Measurements from ENCODE around the gene SLC35G6. TPM values are rescaled to one million over a fixed set of nuclear protein-coding genes. Genes with fewer than 3 reads are reported as not detected.
"Not testable (repeated sequence)": the region's sequence is repeated elsewhere in the genome, so short reads cannot be mapped to it uniquely, and the experiment has no call there.

The SLC35G6 gene
- total RNA-seq, 1 donor from 2014 or later, result not detected

- H3K79me2 ChIP-seq (ENCODE audit: low read depth), result peaks cover 58% of the 10 kb centered on the region
- DNase-seq (ENCODE audit: low spot score), result peak; percentile 82
These were observed 1.8 kb upstream of the SLC35G6 start, which contains the start of gene ZBTB4 for GRCh38 chr17:7479213-7480088. Gene ZBTB4, minus strand, starts transcription at chr17:7479631. Its CDS starts 12,830 bp downstream, at chr17:7466801.

DNA sequence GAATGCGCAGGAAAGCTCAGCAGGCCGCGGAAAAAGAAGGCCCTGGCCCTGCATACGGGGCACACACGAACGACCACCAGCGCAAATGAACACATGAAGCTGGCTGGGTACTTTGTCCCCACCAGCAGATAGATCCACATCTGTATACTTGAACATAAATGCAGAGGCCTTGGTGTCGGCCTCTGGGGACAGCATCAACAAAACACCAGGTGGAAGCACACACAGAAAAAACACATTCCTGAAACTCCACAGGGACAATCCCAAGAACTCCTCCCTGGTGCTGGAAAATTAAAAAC lies 1.2 kb upstream of the SLC35G6 start:
- Mint-ChIP-seq H3K27me3 (ENCODE audit: insufficient read depth, low read depth) (peaks cover 16% of the 10 kb centered on the region), H3K9me3 (no peaks in the 10 kb centered on the region), H3K27ac (peak overlapping the region; percentile 99), H3K4me3 (peak overlapping the region; percentile 98), H3K4me1 (peaks cover 67% of the 10 kb centered on the region), H3K36me3 (peaks cover 9% of the 10 kb centered on the region)
- H3K36me3 ChIP-seq, result no peaks in the 10 kb centered on the region
- H3K9me3 ChIP-seq (ENCODE audit: low read depth), result no peaks in the 10 kb centered on the region
- H3K27ac ChIP-seq, result peak overlapping the region; percentile 80
- peaks cover 19% of the 10 kb centered on the region for H3K4me1 ChIP-seq
- H2AFZ ChIP-seq (replicated peaks), result peak overlapping the region; percentile 65
- no peak for DNase-seq (ENCODE audit: low spot score)
- H3F3A ChIP-seq (ENCODE audit: low read depth), result peaks cover 34% of the 10 kb centered on the region
- H4K20me1 ChIP-seq (ENCODE audit: low read depth), result peaks cover 29% of the 10 kb centered on the region
- H3K27me3 ChIP-seq, result no peaks in the 10 kb centered on the region
- no peak for TF ChIP-seq CTCF (IDR thresholded peaks at IDR 0.05)
- TF ChIP-seq EZH2 (IDR thresholded peaks at IDR 0.05), result no peak
- TF ChIP-seq EZH2phosphoT487 (IDR thresholded peaks at IDR 0.05), result no peak
- peak overlapping the region; percentile 97 for H3K4me3 ChIP-seq
- peak overlapping the region; percentile 98 for H3K4me2 ChIP-seq
- H3K9ac ChIP-seq, result peak overlapping the region; percentile 36
- peaks cover 59% of the 10 kb centered on the region for H3K79me2 ChIP-seq (ENCODE audit: low read depth)

More at GRCh38 chr17:7479213-7480088, 1.8 kb upstream of the SLC35G6 start, which contains the start of gene ZBTB4:
- TF ChIP-seq EZH2phosphoT487 (IDR thresholded peaks at IDR 0.05) (no peak), CTCF (IDR thresholded peaks at IDR 0.05) (no peak), EZH2 (IDR thresholded peaks at IDR 0.05) (no peak)
- Histone ChIP-seq H3K4me2 (peak within 1 kb of the TSS; percentile 98), H2AFZ (replicated peaks) (peak within 1 kb of the TSS; percentile 77), H3K27ac (peak within 1 kb of the TSS; percentile 80), H3K36me3 (no peaks in the 10 kb centered on the region), H4K20me1 (ENCODE audit: low read depth) (peaks cover 26% of the 10 kb centered on the region), H3F3A (ENCODE audit: low read depth) (peaks cover 33% of the 10 kb centered on the region), H3K9me3 (ENCODE audit: low read depth) (no peaks in the 10 kb centered on the region), H3K4me1 (peaks cover 19% of the 10 kb centered on the region), H3K27me3 (no peaks in the 10 kb centered on the region), H3K9ac (peak within 1 kb of the TSS; percentile 79), H3K4me3 (peak within 1 kb of the TSS; percentile 97)
- Mint-ChIP-seq H3K4me1 (peaks cover 63% of the 10 kb centered on the region), H3K27ac (peak within 1 kb of the TSS; percentile 99), H3K36me3 (peaks cover 7% of the 10 kb centered on the region), H3K4me3 (peak within 1 kb of the TSS; percentile 98), H3K27me3 (ENCODE audit: insufficient read depth, low read depth) (peaks cover 16% of the 10 kb centered on the region), H3K9me3 (no peaks in the 10 kb centered on the region)

- H3K27ac ChIP-seq, result not testable (repeated sequence)
- H3K27me3 Mint-ChIP-seq (ENCODE audit: insufficient read depth, low read depth), result peaks cover 11% of the 10 kb centered on the region
- peaks cover 29% of the 10 kb centered on the region for H3K4me1 ChIP-seq
These were observed 846 bp downstream of the SLC35G6 start for GRCh38 chr17:7481842-7482741.

GRCh38 chr17:7482742-7483088 lies 1.5 kb downstream of the SLC35G6 start:
- Mint-ChIP-seq H3K27me3 (ENCODE audit: insufficient read depth, low read depth) (peaks cover 10% of the 10 kb centered on the region), H3K4me3 (peak overlapping the region; percentile 96), H3K4me1 (peaks cover 70% of the 10 kb centered on the region), H3K36me3 (peaks cover 13% of the 10 kb centered on the region), H3K27ac (peak overlapping the region; percentile 100)
- DNase-seq (ENCODE audit: low spot score); H3K9me3 ChIP-seq (ENCODE audit: low read depth); H3K27ac ChIP-seq; H3K27me3 ChIP-seq; H3K9me3 Mint-ChIP-seq; H3K9ac ChIP-seq; H3K4me3 ChIP-seq; H2AFZ ChIP-seq (replicated peaks); H3K36me3 ChIP-seq: not testable (repeated sequence)
- peaks cover 35% of the 10 kb centered on the region for H3K4me1 ChIP-seq
- H3K79me2 ChIP-seq (ENCODE audit: low read depth), result peaks cover 59% of the 10 kb centered on the region
- H3K4me2 ChIP-seq, result peak overlapping the region; percentile 99
- H3F3A ChIP-seq (ENCODE audit: low read depth), result peaks cover 43% of the 10 kb centered on the region
- H4K20me1 ChIP-seq (ENCODE audit: low read depth), result peaks cover 37% of the 10 kb centered on the region

More at GRCh38 chr17:7481842-7482741, 846 bp downstream of the SLC35G6 start:
- H2AFZ ChIP-seq (replicated peaks); H3K9ac ChIP-seq; DNase-seq (ENCODE audit: low spot score); H3K4me3 ChIP-seq; H3K9me3 ChIP-seq (ENCODE audit: low read depth); H3K27me3 ChIP-seq; H3K4me2 ChIP-seq; H3K36me3 Mint-ChIP-seq; H3K36me3 ChIP-seq; H3K9me3 Mint-ChIP-seq: not testable (repeated sequence)
- peaks cover 37% of the 10 kb centered on the region for H4K20me1 ChIP-seq (ENCODE audit: low read depth)
- H3K4me3 Mint-ChIP-seq, result peak overlapping the region; percentile 96
- H3F3A ChIP-seq (ENCODE audit: low read depth), result peaks cover 38% of the 10 kb centered on the region
- peaks cover 59% of the 10 kb centered on the region for H3K79me2 ChIP-seq (ENCODE audit: low read depth)
- peaks cover 70% of the 10 kb centered on the region for H3K4me1 Mint-ChIP-seq
- H3K27ac Mint-ChIP-seq, result peak overlapping the region; percentile 100
